Tibial nerve (tissue), 4 donors: Measurements from ENCODE around the gene PLPPR3. TPM values are rescaled to one million over a fixed set of nuclear protein-coding genes. Genes with fewer than 3 reads are reported as not detected.

Experiments
- DNase-seq, 2 donors: peaks; one replicate each; pipeline ENCODE4 v3.0.0-alpha.2; 2019; ENCODE audit warnings: low spot score in 2 of 2
- H3K27ac ChIP-seq, 4 donors: fragments of 200-600 bp; sonication (generic) in 3 of 4; one replicate each; pipeline ENCODE4 v1.5.1; 2017 to 2019; ENCODE audit warnings: mild to moderate bottlenecking in 1 of 4
- H3K27me3 ChIP-seq, 2 donors: fragments of 200-600 bp; sonication (generic) in 1 of 2; one replicate each; pipeline versions ENCODE4 v1.5.1 to v1.6.0; 2017 to 2019
- H3K36me3 ChIP-seq, 3 donors: fragments of 200-600 bp; sonication (generic); one replicate each; pipeline ENCODE4 v1.5.1; 2018 to 2019
- H3K4me1 ChIP-seq, 4 donors: fragments of 200-600 bp; sonication (generic) in 3 of 4; one replicate each; pipeline ENCODE4 v1.5.1; 2017 to 2019
- H3K4me3 ChIP-seq, 4 donors: fragments of 200-600 bp; sonication (generic) in 3 of 4; one replicate each; pipeline ENCODE4 v1.5.1; 2017 to 2019; ENCODE audit warnings: mild to moderate bottlenecking in 1 of 4, moderate library complexity in 1 of 4
- H3K9me3 ChIP-seq, 4 donors: fragments of 200-600 bp; sonication (generic) in 3 of 4; one replicate each; pipeline ENCODE4 v1.5.1; 2017 to 2019
- CTCF ChIP-seq, 5 experiments: fragments of 200-600 bp in 3 of 5; fragments of 450-650 bp in 2 of 5; sonication (generic) in 3 of 5; IDR thresholded peaks; one replicate each; pipeline ENCODE4 v1.5.1; 2016 to 2019; ENCODE audit warnings: antibody characterized with exemption in 5 of 5, mild to moderate bottlenecking in 3 of 5, moderate library complexity in 2 of 5
- EP300 ChIP-seq, 2 donors: sonication (generic); formaldehyde crosslinking; IDR thresholded peaks; one replicate each; pipeline ENCODE4 v1.6.1; 2017; ENCODE audit warnings: antibody characterized with exemption in 2 of 2, mild to moderate bottlenecking in 1 of 2
- POLR2A ChIP-seq, 2 donors: fragments of 450-650 bp; IDR thresholded peaks; one replicate each; pipeline ENCODE4 v1.6.1; 2017; ENCODE audit warnings: antibody characterized with exemption in 2 of 2, mild to moderate bottlenecking in 2 of 2, moderate library complexity in 2 of 2
- WGBS, 2 donors: methylation state at CpG; one replicate each; pipeline ENCODE4 v1.1.5; 2018; 5-methylcytosine and 5-hydroxymethylcytosine counted together
- total RNA-seq, 4 donors: library from RNA; depleted of rRNA; stranded (reverse); fragments of >200 nt; gene quantifications; one replicate each; pipeline ENCODE4 v1.1.0, GENCODE V29; 2016

PLPPR3 gene
- total RNA-seq, 4 donors from 2014 or later: not detected

GRCh38 chr19:868458-869244 lies 46.9 kb upstream of the PLPPR3 start:
- TF ChIP-seq CTCF (IDR thresholded peaks at IDR 0.05) (no peak), POLR2A (IDR thresholded peaks at IDR 0.05) (no peak), EP300 (IDR thresholded peaks at IDR 0.05) (no peak)
- Histone ChIP-seq H3K4me1 (peaks cover 0 to 47% (median 13%) of the 10 kb centered on the region in 4 donors), H3K4me3 (no peak overlapping the region), H3K9me3 (no peaks in the 10 kb centered on the region), H3K36me3 (peaks cover 0 to 67% (median 0%) of the 10 kb centered on the region in 3 donors), H3K27me3 (no peaks in the 10 kb centered on the region), H3K27ac (peak overlapping the region; percentile 80 to 90 (median 86))
- WGBS, 2 donors: 88 to 92% methylated on average over 29 to 34 of the region's 34 CpGs
- DNase-seq: no peak

- no peak overlapping the region for H3K4me3 ChIP-seq
- 91% methylated on average over 29 to 35 of the region's 39 CpGs for WGBS, 2 donors
- H3K9me3 ChIP-seq: no peaks in the 10 kb centered on the region
- no peak for DNase-seq
- H3K27ac ChIP-seq: peak overlapping the region in 2 of 4 donors; percentile 90
- no peaks in the 10 kb centered on the region for H3K27me3 ChIP-seq
- no peak for TF ChIP-seq POLR2A (IDR thresholded peaks at IDR 0.05)
- no peak for TF ChIP-seq CTCF (IDR thresholded peaks at IDR 0.05)
- TF ChIP-seq EP300 (IDR thresholded peaks at IDR 0.05): no peak
- H3K4me1 ChIP-seq: peaks cover 0 to 46% (median 16%) of the 10 kb centered on the region in 4 donors
- peaks cover 0 to 63% (median 0%) of the 10 kb centered on the region in 3 donors for H3K36me3 ChIP-seq
These were observed 46.2 kb upstream of the PLPPR3 start for GRCh38 chr19:867855-868457.

DNA sequence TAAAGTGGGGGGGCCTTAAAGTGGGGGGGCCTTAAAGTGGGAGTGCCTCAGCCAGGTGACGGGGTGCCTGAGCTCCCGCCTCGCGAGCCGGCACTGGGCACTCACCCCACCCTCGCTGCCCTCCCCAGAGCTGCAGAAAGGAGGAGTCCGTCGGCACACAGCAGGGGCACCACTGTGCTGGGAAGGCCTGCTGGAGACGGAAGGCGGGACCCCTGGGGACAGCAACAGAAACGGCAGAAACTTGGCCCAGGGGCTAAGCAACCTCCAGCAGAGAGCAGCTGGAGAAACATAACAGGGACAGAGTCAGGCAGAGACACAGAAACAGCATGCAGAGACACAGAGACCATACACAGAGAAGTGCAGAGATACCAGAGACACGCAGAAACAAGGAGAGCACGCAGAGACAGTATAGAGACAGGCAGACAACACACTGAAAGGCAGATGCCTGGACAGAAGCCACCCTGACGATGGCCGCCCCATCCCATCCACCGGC lies 45.6 kb upstream of the PLPPR3 start:
- Histone ChIP-seq H3K4me1 (peaks cover 0 to 48% (median 21%) of the 10 kb centered on the region in 4 donors), H3K27ac (peak overlapping the region in 1 of 4 donors; percentile 90), H3K27me3 (peaks cover 0 to 5% of the 10 kb centered on the region in 2 donors), H3K9me3 (no peaks in the 10 kb centered on the region), H3K36me3 (peaks cover 0 to 59% (median 0%) of the 10 kb centered on the region in 3 donors), H3K4me3 (no peak overlapping the region)
- no peak for DNase-seq
- 62 to 64% methylated on average over 10 to 15 of the region's 16 CpGs for WGBS, 2 donors
- TF ChIP-seq EP300 (IDR thresholded peaks at IDR 0.05): no peak
- TF ChIP-seq CTCF (IDR thresholded peaks at IDR 0.05): no peak

DNA sequence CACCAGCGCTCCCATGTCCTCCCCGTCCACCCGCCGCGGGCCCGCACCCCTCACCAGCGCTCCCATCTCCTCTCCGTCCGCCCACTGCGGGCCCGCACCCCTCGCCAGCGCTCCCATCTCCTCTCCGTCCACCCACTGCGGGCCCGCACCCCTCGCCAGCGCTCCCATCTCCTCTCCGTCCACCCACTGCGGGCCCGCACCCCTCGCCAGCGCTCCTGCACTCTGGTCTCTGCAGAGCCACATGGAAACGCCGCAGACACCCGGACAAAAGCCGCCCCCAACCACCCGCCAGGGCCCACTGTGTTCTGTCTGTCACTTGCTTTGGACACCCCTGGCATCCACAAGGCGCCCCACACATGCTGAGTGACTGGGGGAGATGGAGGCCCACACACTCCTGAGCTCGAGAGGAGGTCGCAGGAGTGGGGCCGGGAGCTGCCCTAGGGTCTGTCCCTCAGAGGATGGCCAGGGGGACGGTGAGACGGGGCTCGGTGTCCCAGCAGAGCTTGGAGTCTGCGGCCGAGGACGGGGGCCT lies 45.1 kb upstream of the PLPPR3 start:
- peak overlapping the region in 1 of 4 donors; percentile 90 for H3K27ac ChIP-seq
- 79 to 82% methylated on average over 35 to 37 of the region's 38 CpGs for WGBS, 2 donors
- H3K4me3 ChIP-seq: no peak overlapping the region
- TF ChIP-seq EP300 (IDR thresholded peaks at IDR 0.05): no peak
- no peak for TF ChIP-seq POLR2A (IDR thresholded peaks at IDR 0.05)
- TF ChIP-seq CTCF (IDR thresholded peaks at IDR 0.05): no peak
- peaks cover 0 to 48% (median 18%) of the 10 kb centered on the region in 4 donors for H3K4me1 ChIP-seq
- H3K9me3 ChIP-seq: no peaks in the 10 kb centered on the region
- peaks cover 0 to 54% (median 0%) of the 10 kb centered on the region in 3 donors for H3K36me3 ChIP-seq
- no peak for DNase-seq
- H3K27me3 ChIP-seq: peaks cover 0 to 11% of the 10 kb centered on the region in 2 donors

DNA sequence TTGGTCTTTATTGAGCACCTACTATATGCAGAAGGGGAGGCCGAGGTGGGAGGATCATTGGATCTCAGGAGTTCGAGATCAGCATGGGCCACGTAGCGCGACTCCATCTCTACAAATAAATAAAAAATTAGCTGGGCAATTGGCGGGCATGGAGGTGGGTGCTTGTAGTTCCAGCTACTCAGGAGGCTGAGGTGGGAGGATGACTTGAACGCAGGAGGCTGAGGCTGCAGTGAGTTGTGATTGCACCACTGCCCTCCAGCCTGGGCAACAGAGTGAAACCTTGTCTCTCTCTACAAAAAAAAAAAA lies 41.5 kb upstream of the PLPPR3 start:
- Histone ChIP-seq H3K4me3 (peak overlapping the region in 1 of 4 donors; percentile 17), H3K27me3 (peaks cover 0 to 41% of the 10 kb centered on the region in 2 donors), H3K4me1 (peaks cover 0 to 51% (median 10%) of the 10 kb centered on the region in 4 donors), H3K9me3 (no peaks in the 10 kb centered on the region), H3K36me3 (peaks cover 0 to 21% (median 0%) of the 10 kb centered on the region in 3 donors), H3K27ac (peak overlapping the region in 1 of 4 donors; percentile 43)
- TF ChIP-seq EP300 (IDR thresholded peaks at IDR 0.05): no peak
- no peak for TF ChIP-seq POLR2A (IDR thresholded peaks at IDR 0.05)
- TF ChIP-seq CTCF (IDR thresholded peaks at IDR 0.05): no peak
- DNase-seq: no peak
- 71 to 86% methylated on average over 7 of the region's 7 CpGs for WGBS, 2 donors
